Measurements from ENCODE around the gene TUBA4B. TPM values are rescaled to one million over a fixed set of nuclear protein-coding genes. Genes with fewer than 3 reads are reported as not detected.
"Not testable (repeated sequence)": the region's sequence is repeated elsewhere in the genome, so short reads cannot be mapped to it uniquely, and the experiment has no call there.

Gene TUBA4B
- total and polyA plus RNA-seq, 2 donors (not counting 3 experiments of a cell fraction or from before 2014, with no cell fraction given), result not detected

DNA sequence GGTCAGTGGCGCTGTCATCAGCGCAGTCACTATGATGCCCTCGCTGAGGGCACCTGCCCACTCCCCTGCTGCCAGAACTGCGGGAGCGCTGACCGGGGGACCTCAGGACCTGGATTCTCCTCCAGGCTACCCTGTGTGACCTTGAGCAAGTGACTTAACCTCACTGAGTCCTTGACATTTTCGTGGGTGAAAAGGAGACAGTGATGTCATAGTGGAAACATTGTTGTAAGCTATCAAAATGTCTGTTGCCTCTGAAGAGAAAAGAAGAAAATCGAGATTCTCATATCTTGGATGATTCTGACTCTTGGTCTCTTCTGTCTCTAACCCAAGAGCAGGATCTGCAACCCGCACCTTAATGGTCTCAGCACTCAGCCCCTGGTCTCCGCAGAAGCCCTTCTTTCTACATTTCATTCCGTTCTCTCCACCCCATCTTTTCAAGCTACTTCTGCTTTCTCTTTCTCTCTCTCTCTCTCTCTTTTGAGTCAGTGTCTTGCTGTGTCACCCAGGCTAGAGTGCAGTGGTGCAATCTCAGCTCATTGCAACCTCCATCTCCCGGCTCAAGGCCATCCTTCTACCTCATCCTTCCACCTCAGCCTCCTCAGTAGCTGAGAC lies 1.7 kb downstream of the TUBA4B start:
- no peaks in the 10 kb centered on the region for H3K9me1 ChIP-seq (replicated peaks; ENCODE audit: control insufficient read depth, extremely low read depth, insufficient read depth, low read length)
- intact Hi-C loops (cut with micrococcal nuclease) (no loop called here), dilution Hi-C loops (cut with MboI; ENCODE audit: extremely low pct_ligation_motif_present, low sequenced_read_pairs) (no loop called here)
- no TSS peak for BruUV-seq (replicated peaks)
- peaks cover 29% of the 10 kb centered on the region for H3K4me1 ChIP-seq (ENCODE audit: control insufficient read depth, extremely low read depth, insufficient read depth, low read length)
- H2AFZ ChIP-seq (ENCODE audit: low read depth, low read length), result peak overlapping the region; percentile 92
- H3K9me3 ChIP-seq (replicated peaks; ENCODE audit: control insufficient read depth, insufficient read depth, low read length), result no peaks in the 10 kb centered on the region
- H3K27me3 ChIP-seq (ENCODE audit: control insufficient read depth in 2 of 2, insufficient read depth in 2 of 2, low read length in 2 of 2), result peaks cover 18 to 19% of the 10 kb centered on the region in 2 experiments
- POLR2A ChIA-PET, result interaction anchor here (0.6 to 1.3 kb wide), 2 partner anchors 10 to 24 kb away, joined by 3 to 5 read pairs; partner anchors contain the start of genes GLB1L and STK16
- H3K4me3 ChIP-seq (replicated peaks in 1 of 3; ENCODE audit: insufficient read depth in 1 of 3, low read depth in 1 of 3, low read length in 3 of 3), result peak overlapping the region in 2 of 3 experiments; percentile 32 to 53
- FAIRE-seq (no peak), DNase-seq (ENCODE audit: low read depth, low spot score) (no peak)
- H4K20me1 ChIP-seq (replicated peaks; ENCODE audit: control insufficient read depth, extremely low read depth, insufficient read depth, low read length), result no peaks in the 10 kb centered on the region
- H3K36me3 ChIP-seq (ENCODE audit: control insufficient read depth in 2 of 2, extremely low read depth in 1 of 2, insufficient read depth in 2 of 2, low read length in 2 of 2), result no peaks in the 10 kb centered on the region
- peak overlapping the region; percentile 78 for H3K4me2 ChIP-seq (ENCODE audit: insufficient read depth, low read length)
- no peak overlapping the region for H3K27ac ChIP-seq (ENCODE audit: insufficient read depth, low read depth, low read length)
- CTCF ChIA-PET, result interaction anchor here (1.0 to 1.4 kb wide), 5 partner anchors 10 to 100 kb away, joined by 3 to 4 read pairs (median 3); partner anchors contain the start of genes DNAJB2, GLB1L and STK16
- no peaks in the 10 kb centered on the region for H3K79me2 ChIP-seq (ENCODE audit: control insufficient read depth, insufficient read depth, low read length)
- TF ChIP-seq, protein P1, sequence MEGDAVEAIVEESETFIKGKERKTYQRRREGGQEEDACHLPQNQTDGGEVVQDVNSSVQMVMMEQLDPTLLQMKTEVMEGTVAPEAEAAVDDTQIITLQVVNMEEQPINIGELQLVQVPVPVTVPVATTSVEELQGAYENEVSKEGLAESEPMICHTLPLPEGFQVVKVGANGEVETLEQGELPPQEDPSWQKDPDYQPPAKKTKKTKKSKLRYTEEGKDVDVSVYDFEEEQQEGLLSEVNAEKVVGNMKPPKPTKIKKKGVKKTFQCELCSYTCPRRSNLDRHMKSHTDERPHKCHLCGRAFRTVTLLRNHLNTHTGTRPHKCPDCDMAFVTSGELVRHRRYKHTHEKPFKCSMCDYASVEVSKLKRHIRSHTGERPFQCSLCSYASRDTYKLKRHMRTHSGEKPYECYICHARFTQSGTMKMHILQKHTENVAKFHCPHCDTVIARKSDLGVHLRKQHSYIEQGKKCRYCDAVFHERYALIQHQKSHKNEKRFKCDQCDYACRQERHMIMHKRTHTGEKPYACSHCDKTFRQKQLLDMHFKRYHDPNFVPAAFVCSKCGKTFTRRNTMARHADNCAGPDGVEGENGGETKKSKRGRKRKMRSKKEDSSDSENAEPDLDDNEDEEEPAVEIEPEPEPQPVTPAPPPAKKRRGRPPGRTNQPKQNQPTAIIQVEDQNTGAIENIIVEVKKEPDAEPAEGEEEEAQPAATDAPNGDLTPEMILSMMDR (IDR thresholded peaks at IDR 0.05; ENCODE audit: extremely low read depth in 1 of 2, insufficient read depth in 1 of 2, low read depth in 1 of 2, low read length in 2 of 2), result no peak
- TF ChIP-seq EZH2 (IDR thresholded peaks at IDR 0.05; ENCODE audit: borderline replicate concordance, low read depth, low read length, severe bottlenecking) (peak; percentile 94), MYC (IDR thresholded peaks at IDR 0.05; ENCODE audit: low read depth, low read length) (no peak), GATA2 (IDR thresholded peaks at IDR 0.05; ENCODE audit: insufficient read depth, insufficient read length, low read depth, low read length) (no peak)
- H3K9ac ChIP-seq (replicated peaks; ENCODE audit: extremely low read depth, insufficient read depth, low read length), result no peak overlapping the region

DNA sequence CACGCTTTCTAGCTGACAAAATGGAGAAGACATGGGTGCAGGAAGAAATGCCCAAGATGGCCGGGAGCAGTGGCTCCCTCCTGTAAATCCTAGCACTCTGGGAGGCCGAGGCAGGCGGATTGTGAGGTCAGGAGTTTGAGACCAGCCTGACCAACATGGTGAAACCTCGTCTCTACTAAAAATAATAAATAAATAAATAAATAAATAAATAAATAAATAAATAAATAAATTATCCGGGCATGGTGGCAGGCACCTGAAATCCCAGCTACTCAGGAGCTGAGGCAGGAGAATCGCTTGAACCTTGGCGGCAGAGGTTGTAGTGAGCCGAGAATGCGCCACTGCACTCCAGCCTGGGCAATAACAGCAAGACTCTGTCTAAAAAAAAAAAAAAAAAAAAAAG lies 5.9 kb downstream of the TUBA4B start:
- H3K9me1 ChIP-seq (replicated peaks; ENCODE audit: control insufficient read depth, extremely low read depth, insufficient read depth, low read length); H3K36me3 ChIP-seq (ENCODE audit: control insufficient read depth in 2 of 2, extremely low read depth in 1 of 2, insufficient read depth in 2 of 2, low read length in 2 of 2); H3K4me1 ChIP-seq (ENCODE audit: control insufficient read depth, extremely low read depth, insufficient read depth, low read length); BruUV-seq (replicated peaks); dilution Hi-C loops (cut with MboI; ENCODE audit: extremely low pct_ligation_motif_present, low sequenced_read_pairs); H3K9me3 ChIP-seq (replicated peaks; ENCODE audit: control insufficient read depth, insufficient read depth, low read length); H3K9ac ChIP-seq (replicated peaks; ENCODE audit: extremely low read depth, insufficient read depth, low read length); H4K20me1 ChIP-seq (replicated peaks; ENCODE audit: control insufficient read depth, extremely low read depth, insufficient read depth, low read length); H2AFZ ChIP-seq (ENCODE audit: low read depth, low read length); FAIRE-seq; H3K79me2 ChIP-seq (ENCODE audit: control insufficient read depth, insufficient read depth, low read length); H3K4me3 ChIP-seq (replicated peaks in 1 of 3; ENCODE audit: insufficient read depth in 1 of 3, low read depth in 1 of 3, low read length in 3 of 3); H3K27ac ChIP-seq (ENCODE audit: insufficient read depth, low read depth, low read length); POLR2A ChIA-PET; DNase-seq (ENCODE audit: low read depth, low spot score); intact Hi-C loops (cut with micrococcal nuclease); H3K4me2 ChIP-seq (ENCODE audit: insufficient read depth, low read length): not testable (repeated sequence)
- peaks cover 29% of the 10 kb centered on the region in 2 experiments for H3K27me3 ChIP-seq (ENCODE audit: control insufficient read depth in 2 of 2, insufficient read depth in 2 of 2, low read length in 2 of 2)
- CTCF ChIA-PET, result interaction anchor here (0.8 to 1.0 kb wide), 2 partner anchors 12 to 36 kb away, joined by 3 to 7 read pairs; no protein-coding TSS in a partner anchor

Measured in endothelial cell of umbilical vein (primary cell).